ENCODE data around the gene GALR2.

The GALR2 gene

GRCh38 chr17:76106703-76107102 lies 32.1 kb downstream of the GALR2 start:
- TF ChIP-seq GATA1 (IDR thresholded peaks at IDR 0.05; ENCODE audit: low read depth, low read length), result no peak
- TF ChIP-seq POLR2A (IDR thresholded peaks at IDR 0.05; ENCODE audit: low read length), result no peak
- no peak for DNase-seq

- peak; percentile 44 to 59 for DNase-seq
- no peak for TF ChIP-seq POLR2A (IDR thresholded peaks at IDR 0.05; ENCODE audit: low read length)
These were observed 32.9 kb downstream of the GALR2 start for GRCh38 chr17:76107509-76107908.

- TF ChIP-seq GATA1 (IDR thresholded peaks at IDR 0.05; ENCODE audit: low read depth, low read length), result no peak
- no peak for TF ChIP-seq POLR2A (IDR thresholded peaks at IDR 0.05; ENCODE audit: low read length)
- DNase-seq, result no peak
These were observed 37.4 kb downstream of the GALR2 start for GRCh38 chr17:76111956-76112355.

- TF ChIP-seq GATA1 (IDR thresholded peaks at IDR 0.05; ENCODE audit: low read depth, low read length) (no peak), POLR2A (IDR thresholded peaks at IDR 0.05; ENCODE audit: low read length) (no peak)
- no peak for DNase-seq
These were observed 40.7 kb downstream of the GALR2 start for GRCh38 chr17:76115138-76115754.

GRCh38 chr17:76119409-76120371 lies 45.1 kb downstream of the GALR2 start:
- TF ChIP-seq GATA1 (IDR thresholded peaks at IDR 0.05; ENCODE audit: low read depth, low read length) (no peak), POLR2A (IDR thresholded peaks at IDR 0.05; ENCODE audit: low read length) (no peak)
- no peak for DNase-seq

GRCh38 chr17:76120658-76121008 lies 46.1 kb downstream of the GALR2 start:
- TF ChIP-seq GATA1 (IDR thresholded peaks at IDR 0.05; ENCODE audit: low read depth, low read length) (no peak), POLR2A (IDR thresholded peaks at IDR 0.05; ENCODE audit: low read length) (no peak)
- DNase-seq, result peak in 1 of 2 experiments; percentile 36

GRCh38 chr17:76121932-76122430 lies 47.4 kb downstream of the GALR2 start:
- TF ChIP-seq GATA1 (IDR thresholded peaks at IDR 0.05; ENCODE audit: low read depth, low read length) (no peak), POLR2A (IDR thresholded peaks at IDR 0.05; ENCODE audit: low read length) (no peak)
- DNase-seq, result peak; percentile 21 to 43

- no peak for TF ChIP-seq POLR2A (IDR thresholded peaks at IDR 0.05; ENCODE audit: low read length)
- no peak for TF ChIP-seq GATA1 (IDR thresholded peaks at IDR 0.05; ENCODE audit: low read depth, low read length)
- no peak for DNase-seq
These were observed 48.0 kb downstream of the GALR2 start for GRCh38 chr17:76122431-76123190.

GRCh38 chr17:76123191-76123499 lies 48.6 kb downstream of the GALR2 start:
- no peak for DNase-seq
- TF ChIP-seq GATA1 (IDR thresholded peaks at IDR 0.05; ENCODE audit: low read depth, low read length) (no peak), POLR2A (IDR thresholded peaks at IDR 0.05; ENCODE audit: low read length) (no peak)

- DNase-seq, result no peak
- TF ChIP-seq GATA1 (IDR thresholded peaks at IDR 0.05; ENCODE audit: low read depth, low read length), result no peak
- TF ChIP-seq POLR2A (IDR thresholded peaks at IDR 0.05; ENCODE audit: low read length), result no peak
These were observed 49.4 kb downstream of the GALR2 start for GRCh38 chr17:76123749-76124581.

- no peak for TF ChIP-seq GATA1 (IDR thresholded peaks at IDR 0.05; ENCODE audit: low read depth, low read length)
- no peak for TF ChIP-seq POLR2A (IDR thresholded peaks at IDR 0.05; ENCODE audit: low read length)
- peak; percentile 37 to 44 for DNase-seq
These were observed 50.2 kb downstream of the GALR2 start for GRCh38 chr17:76124582-76125390.

GRCh38 chr17:76125391-76125675 lies 50.8 kb downstream of the GALR2 start:
- no peak for DNase-seq
- TF ChIP-seq GATA1 (IDR thresholded peaks at IDR 0.05; ENCODE audit: low read depth, low read length) (no peak), POLR2A (IDR thresholded peaks at IDR 0.05; ENCODE audit: low read length) (no peak)

- TF ChIP-seq POLR2A (IDR thresholded peaks at IDR 0.05; ENCODE audit: low read length), result no peak
- no peak for TF ChIP-seq GATA1 (IDR thresholded peaks at IDR 0.05; ENCODE audit: low read depth, low read length)
- DNase-seq, result no peak
These were observed 51.3 kb downstream of the GALR2 start for GRCh38 chr17:76125922-76126321.

Data from erythroblast (primary cell).